Measurements from ENCODE around the gene RPL36. TPM values are rescaled to one million over a fixed set of nuclear protein-coding genes. Genes with fewer than 3 reads are reported as not detected.

The RPL36 gene
- 1,000 and 1,001 TPM in 2 replicates for total RNA-seq

- H3K4me3 Mint-ChIP-seq: peak within 1 kb of the TSS; percentile 99
- no peaks in the 10 kb centered on the region for H3K27me3 Mint-ChIP-seq (ENCODE audit: insufficient read depth)
- peak; percentile 98 for DNase-seq (ENCODE audit: low spot score)
- peak within 1 kb of the TSS; percentile 95 for H3K27ac Mint-ChIP-seq
- H3K9me3 Mint-ChIP-seq: no peaks in the 10 kb centered on the region
- peaks cover 37% of the 10 kb centered on the region for H3K36me3 Mint-ChIP-seq (ENCODE audit: low read depth)
- intact Hi-C loops (cut with micrococcal nuclease): loop anchor here (1.0 kb wide), 3 partner anchors 10 to 100 kb away; partner anchors contain the start of genes CATSPERD, LONP1 and MICOS13
- H3K4me1 Mint-ChIP-seq (ENCODE audit: low read depth): peaks cover 9% of the 10 kb centered on the region
Measured at GRCh38 chr19:5690125-5690954, at the start of gene RPL36. RPL36 (plus strand) TSS chr19:5690295; CDS start chr19:5690508, 213 bp downstream.

- Mint-ChIP-seq H3K4me3 (no peak overlapping the region), H3K9me3 (no peaks in the 10 kb centered on the region), H3K27me3 (ENCODE audit: insufficient read depth) (no peaks in the 10 kb centered on the region), H3K27ac (no peak overlapping the region), H3K4me1 (ENCODE audit: low read depth) (peaks cover 5% of the 10 kb centered on the region), H3K36me3 (ENCODE audit: low read depth) (peaks cover 39% of the 10 kb centered on the region)
- intact Hi-C loops (cut with micrococcal nuclease): no loop called here
- DNase-seq (ENCODE audit: low spot score): no peak
Measured at GRCh38 chr19:5641171-5641570, 48.9 kb upstream of the RPL36 start.

DNA sequence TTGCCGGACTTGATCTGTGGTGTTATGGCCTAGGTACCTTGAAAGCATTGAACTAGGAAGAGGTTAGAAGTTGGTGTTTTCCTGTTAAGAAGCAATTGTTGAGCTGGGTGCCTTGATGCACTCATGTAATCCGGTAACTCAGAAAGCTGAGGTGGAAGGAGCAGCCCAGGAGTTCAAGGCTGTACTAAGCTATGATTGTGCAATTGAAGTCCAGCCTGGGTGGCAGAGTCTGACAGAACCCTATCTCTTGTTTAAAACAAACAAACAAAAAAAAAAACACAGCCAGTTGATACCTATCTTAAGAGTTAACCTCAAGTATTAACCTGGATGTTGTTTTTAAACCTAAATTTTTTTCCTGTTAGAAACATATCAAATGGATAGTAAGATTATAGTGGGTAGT is 47.9 kb upstream of the RPL36 start:
- H3K36me3 Mint-ChIP-seq (ENCODE audit: low read depth): peaks cover 49% of the 10 kb centered on the region
- no peak overlapping the region for H3K27ac Mint-ChIP-seq
- H3K9me3 Mint-ChIP-seq: no peaks in the 10 kb centered on the region
- no peak overlapping the region for H3K4me3 Mint-ChIP-seq
- intact Hi-C loops (cut with micrococcal nuclease): no loop called here
- DNase-seq (ENCODE audit: low spot score): no peak
- H3K4me1 Mint-ChIP-seq (ENCODE audit: low read depth): peaks cover 5% of the 10 kb centered on the region
- H3K27me3 Mint-ChIP-seq (ENCODE audit: insufficient read depth): no peaks in the 10 kb centered on the region

DNA sequence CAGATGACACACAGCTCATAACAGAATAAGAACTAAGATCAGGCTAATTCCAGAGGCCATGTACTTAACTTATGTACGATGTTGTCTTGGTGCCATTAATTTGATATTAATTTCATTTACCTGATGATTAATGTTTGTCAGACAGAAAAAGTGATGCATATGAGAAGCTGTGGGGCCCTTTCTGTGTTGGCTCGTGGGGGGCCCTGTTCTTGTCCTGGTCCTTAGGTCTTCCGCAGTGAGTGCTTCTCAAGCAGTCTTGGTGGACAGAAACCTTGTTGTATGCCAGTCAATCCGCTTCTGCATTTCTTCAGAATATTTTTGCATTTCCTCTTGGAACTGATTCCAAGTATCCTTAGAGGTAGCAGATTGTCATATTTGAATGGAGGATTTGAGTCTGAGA is 47.0 kb upstream of the RPL36 start:
- Mint-ChIP-seq H3K4me1 (ENCODE audit: low read depth) (peaks cover 5% of the 10 kb centered on the region), H3K9me3 (no peaks in the 10 kb centered on the region), H3K36me3 (ENCODE audit: low read depth) (peaks cover 50% of the 10 kb centered on the region), H3K4me3 (no peak overlapping the region), H3K27ac (no peak overlapping the region), H3K27me3 (ENCODE audit: insufficient read depth) (no peaks in the 10 kb centered on the region)
- intact Hi-C loops (cut with micrococcal nuclease): no loop called here
- no peak for DNase-seq (ENCODE audit: low spot score)

- no peaks in the 10 kb centered on the region for H3K27me3 Mint-ChIP-seq (ENCODE audit: insufficient read depth)
- peaks cover 55% of the 10 kb centered on the region for H3K36me3 Mint-ChIP-seq (ENCODE audit: low read depth)
- intact Hi-C loops (cut with micrococcal nuclease): no loop called here
- H3K4me1 Mint-ChIP-seq (ENCODE audit: low read depth): peaks cover 5% of the 10 kb centered on the region
- H3K4me3 Mint-ChIP-seq: no peak overlapping the region
- DNase-seq (ENCODE audit: low spot score): no peak
- H3K27ac Mint-ChIP-seq: no peak overlapping the region
- no peaks in the 10 kb centered on the region for H3K9me3 Mint-ChIP-seq
Measured at GRCh38 chr19:5644037-5644436, 46.1 kb upstream of the RPL36 start.

DNA sequence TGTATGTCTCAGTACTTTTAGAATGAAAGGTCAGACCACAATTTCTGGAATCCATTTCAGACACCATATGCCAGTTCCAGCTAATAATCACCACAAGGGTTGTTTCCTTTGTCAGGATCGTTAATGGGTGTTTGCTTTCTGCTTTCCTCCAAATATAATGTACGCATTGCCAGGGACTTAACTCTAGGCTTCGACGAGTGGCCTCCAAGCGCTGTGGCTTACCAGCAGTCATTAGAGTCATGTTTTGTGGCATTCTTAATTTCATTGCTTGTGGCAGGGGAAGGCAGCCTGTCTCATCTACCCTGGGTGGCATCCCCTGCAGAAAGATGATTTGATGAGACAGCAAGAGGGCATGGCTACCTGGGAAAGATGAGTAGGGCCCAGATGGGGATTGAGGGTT is 44.7 kb upstream of the RPL36 start:
- Mint-ChIP-seq H3K27ac (no peak overlapping the region), H3K36me3 (ENCODE audit: low read depth) (peaks cover 63% of the 10 kb centered on the region), H3K4me1 (ENCODE audit: low read depth) (peaks cover 5% of the 10 kb centered on the region), H3K4me3 (no peak overlapping the region), H3K9me3 (no peaks in the 10 kb centered on the region), H3K27me3 (ENCODE audit: insufficient read depth) (no peaks in the 10 kb centered on the region)
- DNase-seq (ENCODE audit: low spot score): no peak
- intact Hi-C loops (cut with micrococcal nuclease): no loop called here

GRCh38 chr19:5646703-5647102 is 43.4 kb upstream of the RPL36 start:
- Mint-ChIP-seq H3K36me3 (ENCODE audit: low read depth) (peaks cover 62% of the 10 kb centered on the region), H3K27me3 (ENCODE audit: insufficient read depth) (no peaks in the 10 kb centered on the region), H3K27ac (peak overlapping the region; percentile 31), H3K4me1 (ENCODE audit: low read depth) (peaks cover 5% of the 10 kb centered on the region), H3K9me3 (no peaks in the 10 kb centered on the region), H3K4me3 (no peak overlapping the region)
- no peak for DNase-seq (ENCODE audit: low spot score)
- intact Hi-C loops (cut with micrococcal nuclease): no loop called here

GRCh38 chr19:5648464-5648863 is 41.6 kb upstream of the RPL36 start:
- Mint-ChIP-seq H3K36me3 (ENCODE audit: low read depth) (peaks cover 67% of the 10 kb centered on the region), H3K27ac (no peak overlapping the region), H3K4me1 (ENCODE audit: low read depth) (peaks cover 5% of the 10 kb centered on the region), H3K9me3 (no peaks in the 10 kb centered on the region), H3K4me3 (no peak overlapping the region), H3K27me3 (ENCODE audit: insufficient read depth) (no peaks in the 10 kb centered on the region)
- DNase-seq (ENCODE audit: low spot score): no peak
- intact Hi-C loops (cut with micrococcal nuclease): no loop called here

DNA sequence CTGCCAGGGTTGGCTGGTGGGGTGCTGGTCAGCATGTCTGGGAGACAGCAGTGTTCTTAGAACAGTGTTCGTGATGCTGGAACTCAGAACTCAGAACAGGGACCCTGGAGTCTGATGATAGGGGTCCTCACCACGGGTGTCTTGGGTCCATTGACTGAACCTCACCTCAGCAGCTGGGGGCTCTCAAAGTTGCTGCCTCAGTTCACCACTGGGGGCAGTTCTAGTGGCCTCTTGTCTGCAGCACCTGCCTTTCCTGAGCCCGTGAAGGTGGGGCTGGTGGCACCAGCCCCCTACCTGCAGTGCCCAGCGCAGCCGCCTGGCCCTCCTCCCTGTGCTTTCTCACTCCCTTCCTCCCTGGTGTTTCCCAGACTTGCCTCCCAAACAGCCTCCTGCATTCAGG is 38.7 kb upstream of the RPL36 start:
- peaks cover 64% of the 10 kb centered on the region for H3K36me3 Mint-ChIP-seq (ENCODE audit: low read depth)
- intact Hi-C loops (cut with micrococcal nuclease): no loop called here
- H3K9me3 Mint-ChIP-seq: no peaks in the 10 kb centered on the region
- no peak overlapping the region for H3K4me3 Mint-ChIP-seq
- no peak for DNase-seq (ENCODE audit: low spot score)
- H3K27ac Mint-ChIP-seq: no peak overlapping the region
- H3K4me1 Mint-ChIP-seq (ENCODE audit: low read depth): no peaks in the 10 kb centered on the region
- H3K27me3 Mint-ChIP-seq (ENCODE audit: insufficient read depth): no peaks in the 10 kb centered on the region

DNA sequence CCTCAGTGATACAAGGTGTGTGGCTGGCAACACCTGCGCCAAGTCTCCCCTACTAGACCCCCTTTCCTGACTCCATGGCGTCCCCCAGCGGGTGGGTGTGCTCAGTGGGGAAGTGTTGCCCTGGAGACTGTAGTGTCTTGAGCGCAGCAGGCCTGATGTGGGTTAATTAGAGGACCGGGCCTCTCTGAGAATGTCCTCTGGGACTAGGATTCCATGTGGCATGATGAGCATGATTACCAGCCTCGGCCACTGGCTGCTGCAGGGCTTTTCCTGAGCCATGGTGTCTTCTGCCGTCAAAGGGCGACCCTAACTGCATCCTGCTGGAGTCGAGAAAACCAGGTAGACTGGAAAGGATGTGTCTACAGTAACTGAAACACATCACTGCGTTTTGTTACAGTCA is 37.8 kb upstream of the RPL36 start:
- no peak for DNase-seq (ENCODE audit: low spot score)
- Mint-ChIP-seq H3K4me1 (ENCODE audit: low read depth) (no peaks in the 10 kb centered on the region), H3K27me3 (ENCODE audit: insufficient read depth) (no peaks in the 10 kb centered on the region), H3K9me3 (no peaks in the 10 kb centered on the region), H3K27ac (no peak overlapping the region), H3K36me3 (ENCODE audit: low read depth) (peaks cover 58% of the 10 kb centered on the region), H3K4me3 (no peak overlapping the region)
- intact Hi-C loops (cut with micrococcal nuclease): no loop called here

DNA sequence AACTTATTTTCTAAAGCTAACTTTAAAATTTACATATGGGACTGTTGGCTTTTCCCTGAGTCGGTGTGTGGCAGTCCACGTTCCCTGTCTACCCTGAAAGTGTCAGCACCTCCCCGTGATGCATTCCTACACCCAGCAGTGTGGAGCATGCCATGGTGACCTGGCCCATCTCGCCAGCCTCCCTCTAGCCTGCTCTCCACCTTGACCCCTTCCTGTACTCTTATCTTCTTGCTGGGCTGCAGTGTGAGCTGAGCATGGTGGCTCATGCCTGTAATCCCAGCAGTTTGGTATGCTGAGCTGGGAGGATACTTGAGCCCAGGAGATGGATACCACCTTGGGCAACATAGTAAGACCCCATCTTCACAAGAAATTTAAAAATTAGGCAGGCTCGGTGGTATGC is 35.2 kb upstream of the RPL36 start:
- no peak for DNase-seq (ENCODE audit: low spot score)
- H3K27me3 Mint-ChIP-seq (ENCODE audit: insufficient read depth): no peaks in the 10 kb centered on the region
- no peak overlapping the region for H3K4me3 Mint-ChIP-seq
- H3K9me3 Mint-ChIP-seq: no peaks in the 10 kb centered on the region
- no peak overlapping the region for H3K27ac Mint-ChIP-seq
- H3K4me1 Mint-ChIP-seq (ENCODE audit: low read depth): no peaks in the 10 kb centered on the region
- H3K36me3 Mint-ChIP-seq (ENCODE audit: low read depth): peaks cover 49% of the 10 kb centered on the region
- intact Hi-C loops (cut with micrococcal nuclease): no loop called here

- Mint-ChIP-seq H3K4me1 (ENCODE audit: low read depth) (no peaks in the 10 kb centered on the region), H3K27me3 (ENCODE audit: insufficient read depth) (no peaks in the 10 kb centered on the region), H3K9me3 (no peaks in the 10 kb centered on the region), H3K27ac (no peak overlapping the region), H3K4me3 (no peak overlapping the region), H3K36me3 (ENCODE audit: low read depth) (peaks cover 46% of the 10 kb centered on the region)
- DNase-seq (ENCODE audit: low spot score): no peak
- intact Hi-C loops (cut with micrococcal nuclease): no loop called here
Measured at GRCh38 chr19:5655412-5655811, 34.7 kb upstream of the RPL36 start.

- Mint-ChIP-seq H3K4me3 (no peak overlapping the region), H3K27me3 (ENCODE audit: insufficient read depth) (no peaks in the 10 kb centered on the region), H3K27ac (no peak overlapping the region), H3K4me1 (ENCODE audit: low read depth) (peaks cover 10% of the 10 kb centered on the region), H3K9me3 (no peaks in the 10 kb centered on the region), H3K36me3 (ENCODE audit: low read depth) (peaks cover 40% of the 10 kb centered on the region)
- intact Hi-C loops (cut with micrococcal nuclease): no loop called here
- no peak for DNase-seq (ENCODE audit: low spot score)
Measured at GRCh38 chr19:5661483-5661882, 28.6 kb upstream of the RPL36 start.

GRCh38 chr19:5663904-5664303 is 26.2 kb upstream of the RPL36 start:
- H3K9me3 Mint-ChIP-seq: no peaks in the 10 kb centered on the region
- peaks cover 10% of the 10 kb centered on the region for H3K4me1 Mint-ChIP-seq (ENCODE audit: low read depth)
- intact Hi-C loops (cut with micrococcal nuclease): no loop called here
- no peak overlapping the region for H3K27ac Mint-ChIP-seq
- no peaks in the 10 kb centered on the region for H3K27me3 Mint-ChIP-seq (ENCODE audit: insufficient read depth)
- peaks cover 43% of the 10 kb centered on the region for H3K36me3 Mint-ChIP-seq (ENCODE audit: low read depth)
- DNase-seq (ENCODE audit: low spot score): no peak
- H3K4me3 Mint-ChIP-seq: no peak overlapping the region

All from activated T-helper 1 cell treated with anti-CD3 and anti-CD28 coated beads, Interleukin-12 subunit alpha, Interleukin-12 subunit beta, Interleukin-2, Interleukin-4 antibody, amounts not matched to agents 30 ng/mL and 10 ng/mL and 1 ng/mL, durations not matched to agents 14 hours and 24 hours and 36 hours (primary cell).